ENCODE measurements around the gene PPP1R14B.

PPP1R14B gene

DNA sequence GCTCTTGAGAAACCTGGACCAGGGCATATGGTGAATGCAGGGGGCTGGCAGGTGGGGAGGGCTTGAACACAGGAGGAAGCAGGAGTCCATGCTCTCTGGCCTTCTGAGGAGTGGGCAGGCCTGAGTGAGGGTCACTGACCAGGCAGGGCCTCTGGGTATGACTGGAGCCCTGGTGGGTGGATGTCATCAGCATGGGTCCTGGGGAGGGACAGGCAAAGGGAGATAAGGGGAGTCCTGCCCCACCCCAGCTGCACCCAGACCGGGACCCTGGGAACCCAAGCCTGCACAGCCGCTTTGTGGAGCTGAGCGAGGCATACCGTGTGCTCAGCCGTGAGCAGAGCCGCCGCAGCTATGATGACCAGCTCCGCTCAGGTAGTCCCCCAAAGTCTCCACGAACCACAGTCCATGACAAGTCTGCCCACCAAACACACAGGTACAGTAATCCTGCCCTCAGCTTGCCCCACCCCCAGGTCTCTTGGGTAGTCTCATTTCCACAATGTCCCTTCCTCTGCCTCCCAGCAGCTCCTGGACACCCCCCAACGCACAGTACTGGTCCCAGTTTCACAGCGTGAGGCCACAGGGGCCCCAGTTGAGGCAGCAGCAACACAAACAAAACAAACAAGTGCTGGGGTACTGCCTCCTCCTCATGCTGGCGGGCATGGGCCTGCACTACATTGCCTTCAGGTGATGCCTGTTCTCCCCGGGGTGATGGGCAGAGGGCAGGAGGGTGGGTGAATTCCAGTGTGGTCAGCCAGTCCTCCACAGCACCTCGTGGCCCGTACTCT lies 14.4 kb downstream of the PPP1R14B start:
- no peak overlapping the region for H3K4me3 ChIP-seq (ENCODE audit: low read length)
- TF ChIP-seq, protein P1, sequence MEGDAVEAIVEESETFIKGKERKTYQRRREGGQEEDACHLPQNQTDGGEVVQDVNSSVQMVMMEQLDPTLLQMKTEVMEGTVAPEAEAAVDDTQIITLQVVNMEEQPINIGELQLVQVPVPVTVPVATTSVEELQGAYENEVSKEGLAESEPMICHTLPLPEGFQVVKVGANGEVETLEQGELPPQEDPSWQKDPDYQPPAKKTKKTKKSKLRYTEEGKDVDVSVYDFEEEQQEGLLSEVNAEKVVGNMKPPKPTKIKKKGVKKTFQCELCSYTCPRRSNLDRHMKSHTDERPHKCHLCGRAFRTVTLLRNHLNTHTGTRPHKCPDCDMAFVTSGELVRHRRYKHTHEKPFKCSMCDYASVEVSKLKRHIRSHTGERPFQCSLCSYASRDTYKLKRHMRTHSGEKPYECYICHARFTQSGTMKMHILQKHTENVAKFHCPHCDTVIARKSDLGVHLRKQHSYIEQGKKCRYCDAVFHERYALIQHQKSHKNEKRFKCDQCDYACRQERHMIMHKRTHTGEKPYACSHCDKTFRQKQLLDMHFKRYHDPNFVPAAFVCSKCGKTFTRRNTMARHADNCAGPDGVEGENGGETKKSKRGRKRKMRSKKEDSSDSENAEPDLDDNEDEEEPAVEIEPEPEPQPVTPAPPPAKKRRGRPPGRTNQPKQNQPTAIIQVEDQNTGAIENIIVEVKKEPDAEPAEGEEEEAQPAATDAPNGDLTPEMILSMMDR (conservative IDR thresholded peaks at IDR 0.05; ENCODE audit: low read length), result no peak
- DNase-seq (ENCODE audit: low read depth), result no peak

DNA sequence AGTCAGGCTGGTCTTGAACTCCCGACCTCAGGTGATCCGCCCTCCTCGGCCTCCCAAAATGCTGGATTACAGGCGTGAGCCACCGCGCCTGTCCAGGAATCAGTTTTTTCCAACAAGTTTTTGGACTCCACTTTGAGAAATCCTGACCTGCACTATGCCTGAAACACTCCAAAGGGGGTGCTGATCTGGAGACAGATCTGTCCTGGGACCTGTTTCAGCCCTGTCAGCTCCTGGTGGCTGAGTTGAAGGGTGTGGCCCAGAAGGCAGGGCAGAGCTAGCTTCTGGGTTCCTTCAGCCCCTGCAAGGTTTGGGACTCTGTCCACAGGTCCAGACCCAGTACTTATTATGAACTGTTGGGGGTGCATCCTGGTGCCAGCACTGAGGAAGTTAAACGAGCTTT lies 15.2 kb downstream of the PPP1R14B start:
- TF ChIP-seq, protein P1 (conservative IDR thresholded peaks at IDR 0.05; ENCODE audit: low read length), result no peak
- H3K4me3 ChIP-seq (ENCODE audit: low read length), result no peak overlapping the region
- DNase-seq (ENCODE audit: low read depth), result no peak

DNA sequence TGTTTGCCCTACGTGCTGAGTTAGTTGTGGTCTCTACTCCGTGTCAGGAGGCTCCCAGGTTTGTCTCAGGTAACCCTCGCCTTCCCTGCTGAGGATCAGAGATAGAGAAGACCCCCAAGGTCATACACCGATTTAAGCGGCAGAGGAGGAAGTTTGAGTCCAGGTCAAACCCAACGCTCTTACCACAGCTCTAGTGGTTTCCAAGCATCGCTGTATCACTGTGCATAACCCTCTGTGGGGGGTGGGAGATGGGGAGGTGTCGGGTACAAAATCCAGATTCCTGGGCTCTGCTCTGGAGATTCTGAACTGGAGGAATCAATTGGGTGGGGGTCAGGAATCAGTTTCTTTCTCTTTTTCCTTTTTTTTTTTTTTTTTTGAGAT lies 15.8 kb downstream of the PPP1R14B start:
- peak overlapping the region; percentile 81 for H3K4me3 ChIP-seq (ENCODE audit: low read length)
- TF ChIP-seq, protein P1 (conservative IDR thresholded peaks at IDR 0.05; ENCODE audit: low read length), result no peak
- no peak for DNase-seq (ENCODE audit: low read depth)

DNA sequence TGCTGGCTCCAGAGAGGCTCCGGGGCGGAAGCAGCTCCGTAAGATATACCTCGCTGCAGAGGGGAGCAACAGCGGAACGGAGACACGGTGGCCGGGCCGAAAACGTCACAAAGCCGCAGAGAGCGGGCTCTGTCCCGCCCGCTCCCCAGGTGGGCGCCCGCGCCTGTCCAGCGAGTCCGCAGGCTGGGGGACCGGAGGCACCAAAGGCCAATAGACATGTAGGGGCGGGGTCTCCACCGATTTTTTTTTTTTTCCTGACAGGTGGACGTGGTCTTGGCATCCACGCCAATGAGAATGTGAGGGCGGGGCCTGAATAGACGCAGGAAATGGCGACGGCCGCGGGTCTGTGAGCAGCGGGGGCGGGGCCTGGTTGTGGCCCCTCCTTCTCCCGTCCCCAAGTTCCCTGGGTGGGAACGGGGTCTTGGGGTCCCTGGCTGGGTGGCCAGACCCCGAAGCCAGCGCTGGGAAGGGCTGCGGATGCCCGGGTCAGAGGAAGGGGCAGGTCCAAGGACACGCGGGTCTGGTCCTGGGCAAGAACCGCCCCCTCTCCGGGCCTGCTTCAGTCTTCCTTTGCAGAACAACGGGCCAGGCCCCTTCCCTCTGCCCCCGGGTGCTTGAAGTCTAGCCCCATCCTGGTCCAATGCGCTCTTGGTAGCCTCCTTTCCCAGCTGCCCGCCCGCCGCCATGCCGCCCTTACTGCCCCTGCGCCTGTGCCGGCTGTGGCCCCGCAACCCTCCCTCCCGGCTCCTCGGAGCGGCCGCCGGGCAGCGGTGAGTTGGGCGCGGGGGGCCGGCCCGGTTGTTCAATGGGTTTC lies 16.4 kb downstream of the PPP1R14B start, which contains the start of gene DNAJC4:
TSS of gene DNAJC4 (plus strand) at position 378 of the 814 bp plus-strand sequence. CDS start at position 685, 307 bp downstream.
- DNase-seq (ENCODE audit: low read depth), result peak; percentile 70
- peak within 1 kb of the TSS; percentile 81 for H3K4me3 ChIP-seq (ENCODE audit: low read length)
- TF ChIP-seq, protein P1 (conservative IDR thresholded peaks at IDR 0.05; ENCODE audit: low read length), result no peak

DNA sequence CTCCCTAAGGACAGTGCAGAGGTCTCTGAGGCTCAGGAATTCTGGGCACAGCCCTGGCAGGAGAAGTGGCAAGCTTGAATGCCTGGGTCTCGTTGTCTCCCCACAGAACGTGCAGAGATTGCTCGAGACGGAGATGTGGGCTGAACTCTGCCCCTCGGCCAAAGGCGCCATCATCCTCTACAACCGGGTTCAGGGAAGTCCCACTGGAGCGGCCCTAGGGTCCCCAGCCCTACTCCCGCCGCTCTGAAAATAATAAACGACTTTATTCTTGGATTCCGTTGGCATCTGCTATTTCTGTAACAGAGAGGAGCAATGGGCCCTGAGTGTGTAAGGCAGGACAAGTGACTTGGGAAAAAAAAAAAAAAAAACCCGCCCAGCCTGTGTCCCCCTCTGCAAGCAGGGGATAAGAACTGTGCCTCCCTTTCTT lies 17.0 kb downstream of the PPP1R14B start:
- H3K4me3 ChIP-seq (ENCODE audit: low read length), result peak overlapping the region; percentile 81
- TF ChIP-seq, protein P1 (conservative IDR thresholded peaks at IDR 0.05; ENCODE audit: low read length), result no peak
- no peak for DNase-seq (ENCODE audit: low read depth)

DNA sequence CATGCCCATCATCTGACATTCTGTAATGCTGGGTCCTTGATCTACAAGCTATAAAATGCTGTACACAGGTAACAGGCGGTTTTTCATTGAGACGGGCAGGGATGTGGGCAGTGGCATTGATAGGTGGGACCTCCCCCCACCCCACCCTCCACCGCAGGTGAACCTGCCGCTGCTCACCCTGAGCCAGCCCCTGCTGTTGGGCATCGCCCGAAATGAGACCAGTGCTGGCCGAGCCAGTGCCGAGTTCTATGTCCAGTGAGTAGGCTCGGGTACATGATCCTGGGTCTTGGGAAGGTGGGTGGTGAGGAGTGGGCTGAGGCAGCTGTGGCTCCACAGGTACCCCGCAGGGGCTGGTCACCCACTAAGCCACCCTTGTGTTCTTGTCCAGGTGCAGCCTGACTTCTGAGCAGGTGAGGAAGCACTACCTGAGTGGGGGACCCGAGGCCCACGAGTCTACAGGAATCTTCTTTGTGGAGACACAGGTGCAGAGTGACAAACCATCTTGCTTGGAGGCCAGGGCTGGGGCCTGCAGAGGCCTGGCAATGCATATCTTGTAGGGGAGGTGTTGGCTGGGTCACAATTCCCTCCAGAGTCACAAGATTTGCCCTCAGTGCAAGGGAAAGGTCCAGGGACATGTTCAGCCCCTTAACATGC lies 17.5 kb downstream of the PPP1R14B start:
- H3K4me3 ChIP-seq (ENCODE audit: low read length), result no peak overlapping the region
- no peak for DNase-seq (ENCODE audit: low read depth)
- TF ChIP-seq, protein P1 (conservative IDR thresholded peaks at IDR 0.05; ENCODE audit: low read length), result no peak

All from AG10803 (cell line).